PC-9 (cell line): ENCODE data around the gene LRRK1. TPM values are rescaled to one million over a fixed set of nuclear protein-coding genes. Genes with fewer than 3 reads are reported as not detected.

Source experiments
- BruUV-seq: library from RNA; stranded (reverse); fragments of 400-500 nt; replicated peaks from 2 replicates; lab custom pipeline; 2021; lab: Mats Ljungman, UMichigan
- CTCF ChIA-PET: fragments of 300-600 bp; sonication (Branson Sonifier 250); formaldehyde crosslinking; loops from one replicate; lab custom pipeline; 2022; ENCODE audit warnings: antibody characterized with exemption; lab: Charles Lee
- POLR2A ChIA-PET: fragments of 300-600 bp; sonication (Branson Sonifier 250); formaldehyde crosslinking; loops from one replicate; lab custom pipeline; 2022; ENCODE audit warnings: antibody characterized with exemption; ENCODE audit not compliant: unreplicated experiment; lab: Charles Lee
- DNase-seq, 2 experiments: peaks; one replicate each; pipeline versions ENCODE4 v3.0.0 to v3.0.0-alpha.2; 2015 to 2022; ENCODE audit warnings: mixed read lengths in 1 of 2
- H2AFZ ChIP-seq: fragments of 200-600 bp; sonication (generic); 2 replicates; pipeline ENCODE4 v1.8.1; 2017; ENCODE audit warnings: antibody characterized with exemption
- H3F3A ChIP-seq: fragments of 200-600 bp; sonication (generic); 2 replicates; pipeline ENCODE4 v1.8.1; 2017; ENCODE audit warnings: antibody characterized with exemption, mild to moderate bottlenecking, low read depth; ENCODE audit not compliant: insufficient read depth
- H3K27ac ChIP-seq: fragments of 200-600 bp; sonication (generic); 2 replicates; pipeline ENCODE4 v1.6.1; 2016; ENCODE audit warnings: mixed run types
- H3K27me3 ChIP-seq: fragments of 200-600 bp; sonication (generic); 2 replicates; pipeline ENCODE4 v1.6.1; 2016; ENCODE audit warnings: low read depth, mixed run types; ENCODE audit not compliant: insufficient read depth
- H3K36me3 ChIP-seq: fragments of 200-600 bp; sonication (generic); 2 replicates; pipeline ENCODE4 v1.6.1; 2016; ENCODE audit warnings: low read depth, mixed run types
- H3K4me1 ChIP-seq: fragments of 200-600 bp; sonication (generic); replicated peaks from 2 replicates; pipeline ENCODE4 v1.6.1; 2016; ENCODE audit warnings: mixed run types; ENCODE audit not compliant: insufficient read depth
- H3K4me2 ChIP-seq: fragments of 200-600 bp; sonication (generic); 2 replicates; pipeline ENCODE4 v1.6.1; 2017; ENCODE audit warnings: mixed run types
- H3K4me3 ChIP-seq: fragments of 200-600 bp; sonication (generic); 2 replicates; pipeline ENCODE4 v1.6.1; 2016; ENCODE audit warnings: mixed run types
- H3K79me2 ChIP-seq: fragments of 200-600 bp; sonication (generic); 2 replicates; pipeline ENCODE4 v1.6.1; 2017; ENCODE audit warnings: low read depth, mixed run types
- H3K9me2 ChIP-seq: fragments of 200-600 bp; sonication (generic); 2 replicates; pipeline ENCODE4 v1.8.1; 2017; ENCODE audit warnings: mild to moderate bottlenecking; ENCODE audit not compliant: insufficient read depth
- H3K9me3 ChIP-seq: fragments of 200-600 bp; sonication (generic); 2 replicates; pipeline ENCODE4 v1.8.1; 2016; ENCODE audit warnings: low read depth; ENCODE audit not compliant: insufficient read depth
- H4K20me1 ChIP-seq: fragments of 200-600 bp; sonication (generic); 2 replicates; pipeline ENCODE4 v1.8.1; 2017; ENCODE audit not compliant: insufficient read depth
- EZH2 ChIP-seq: fragments of 200-600 bp; sonication (generic); IDR thresholded peaks from 2 replicates; pipeline ENCODE4 v1.8.0; 2017; ENCODE audit warnings: antibody characterized with exemption, low read depth
- intact Hi-C: fragments of 100-400 bp; cut with micrococcal nuclease; formaldehyde crosslinking; loops from one replicate; pipeline ENCODE4 v1.10.0; 2022; ENCODE audit not compliant: unreplicated experiment
- total RNA-seq: library from RNA; stranded (reverse); gene quantifications from 2 replicates; pipeline ENCODE4 v1.2.3, GENCODE V29; 2021
- TF ChIP-seq, protein P1 (sequence below): fragments of 200-600 bp; sonication (generic); conservative IDR thresholded peaks from 2 replicates; pipeline ENCODE4 v1.6.1; 2017; ENCODE audit warnings: mixed run types, antibody characterized with exemption, mild to moderate bottlenecking, moderate library complexity

Gene LRRK1
- total RNA-seq, 1 experiment from 2014 or later: 15.7 TPM

DNA sequence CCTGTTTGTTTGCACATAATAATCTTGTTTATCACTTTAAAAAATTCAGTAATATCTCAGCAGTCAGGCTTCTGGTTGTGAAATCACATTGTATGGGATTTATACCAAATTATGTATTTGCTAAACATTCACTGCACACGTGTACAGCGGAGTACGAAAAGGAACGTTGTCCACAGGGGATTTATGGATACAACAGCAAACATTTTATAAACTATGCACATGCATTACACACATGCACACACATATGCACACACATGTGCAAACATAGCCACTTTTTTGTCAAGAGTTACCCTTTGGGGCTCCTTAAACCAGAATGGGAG, 150.5 kb downstream of the LRRK1 start:
- no peaks in the 10 kb centered on the region for H3K79me2 ChIP-seq
- H3K27me3 ChIP-seq: no peaks in the 10 kb centered on the region
- H3F3A ChIP-seq: peaks cover 22% of the 10 kb centered on the region
- H3K4me1 ChIP-seq: peaks cover 38% of the 10 kb centered on the region
- intact Hi-C loops: no loop called here
- H4K20me1 ChIP-seq: no peaks in the 10 kb centered on the region
- no peaks in the 10 kb centered on the region for H3K9me2 ChIP-seq
- ChIA-PET CTCF (no interaction called here), POLR2A (no interaction called here)
- no TSS peak for BruUV-seq
- DNase-seq: no peak
- peak overlapping the region; percentile 54; the same call in 1 of the 2 replicates for H3K4me2 ChIP-seq
- H2AFZ ChIP-seq: no peak overlapping the region
- no peaks in the 10 kb centered on the region for H3K9me3 ChIP-seq
- TF ChIP-seq, protein P1, sequence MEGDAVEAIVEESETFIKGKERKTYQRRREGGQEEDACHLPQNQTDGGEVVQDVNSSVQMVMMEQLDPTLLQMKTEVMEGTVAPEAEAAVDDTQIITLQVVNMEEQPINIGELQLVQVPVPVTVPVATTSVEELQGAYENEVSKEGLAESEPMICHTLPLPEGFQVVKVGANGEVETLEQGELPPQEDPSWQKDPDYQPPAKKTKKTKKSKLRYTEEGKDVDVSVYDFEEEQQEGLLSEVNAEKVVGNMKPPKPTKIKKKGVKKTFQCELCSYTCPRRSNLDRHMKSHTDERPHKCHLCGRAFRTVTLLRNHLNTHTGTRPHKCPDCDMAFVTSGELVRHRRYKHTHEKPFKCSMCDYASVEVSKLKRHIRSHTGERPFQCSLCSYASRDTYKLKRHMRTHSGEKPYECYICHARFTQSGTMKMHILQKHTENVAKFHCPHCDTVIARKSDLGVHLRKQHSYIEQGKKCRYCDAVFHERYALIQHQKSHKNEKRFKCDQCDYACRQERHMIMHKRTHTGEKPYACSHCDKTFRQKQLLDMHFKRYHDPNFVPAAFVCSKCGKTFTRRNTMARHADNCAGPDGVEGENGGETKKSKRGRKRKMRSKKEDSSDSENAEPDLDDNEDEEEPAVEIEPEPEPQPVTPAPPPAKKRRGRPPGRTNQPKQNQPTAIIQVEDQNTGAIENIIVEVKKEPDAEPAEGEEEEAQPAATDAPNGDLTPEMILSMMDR: no peak
- TF ChIP-seq EZH2: no peak
- H3K27ac ChIP-seq: peak overlapping the region; percentile 83
- no peaks in the 10 kb centered on the region for H3K36me3 ChIP-seq
- H3K4me3 ChIP-seq: no peak overlapping the region

DNA sequence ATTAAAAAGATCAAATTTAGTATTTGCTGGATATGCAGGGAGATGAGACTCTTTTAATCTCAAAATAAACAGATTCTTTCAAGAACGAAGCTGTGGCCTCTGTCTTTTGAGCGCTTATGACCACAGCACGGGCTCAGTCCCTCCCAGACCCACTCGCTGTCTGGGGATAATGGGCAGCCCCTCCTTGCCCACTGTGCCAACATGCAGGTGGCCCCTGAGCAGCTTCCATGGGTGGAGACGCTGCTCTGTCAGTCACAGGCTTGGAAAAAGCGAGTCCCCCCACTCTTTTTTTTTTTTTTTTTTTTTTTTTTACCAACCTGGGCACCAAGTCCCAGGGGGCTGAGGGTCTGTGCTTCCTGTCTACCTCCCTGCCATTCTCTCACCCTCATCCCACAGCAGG, 150.9 kb downstream of the LRRK1 start:
- Histone ChIP-seq H3K27ac (peak overlapping the region; percentile 83), H2AFZ (no peak overlapping the region)

DNA sequence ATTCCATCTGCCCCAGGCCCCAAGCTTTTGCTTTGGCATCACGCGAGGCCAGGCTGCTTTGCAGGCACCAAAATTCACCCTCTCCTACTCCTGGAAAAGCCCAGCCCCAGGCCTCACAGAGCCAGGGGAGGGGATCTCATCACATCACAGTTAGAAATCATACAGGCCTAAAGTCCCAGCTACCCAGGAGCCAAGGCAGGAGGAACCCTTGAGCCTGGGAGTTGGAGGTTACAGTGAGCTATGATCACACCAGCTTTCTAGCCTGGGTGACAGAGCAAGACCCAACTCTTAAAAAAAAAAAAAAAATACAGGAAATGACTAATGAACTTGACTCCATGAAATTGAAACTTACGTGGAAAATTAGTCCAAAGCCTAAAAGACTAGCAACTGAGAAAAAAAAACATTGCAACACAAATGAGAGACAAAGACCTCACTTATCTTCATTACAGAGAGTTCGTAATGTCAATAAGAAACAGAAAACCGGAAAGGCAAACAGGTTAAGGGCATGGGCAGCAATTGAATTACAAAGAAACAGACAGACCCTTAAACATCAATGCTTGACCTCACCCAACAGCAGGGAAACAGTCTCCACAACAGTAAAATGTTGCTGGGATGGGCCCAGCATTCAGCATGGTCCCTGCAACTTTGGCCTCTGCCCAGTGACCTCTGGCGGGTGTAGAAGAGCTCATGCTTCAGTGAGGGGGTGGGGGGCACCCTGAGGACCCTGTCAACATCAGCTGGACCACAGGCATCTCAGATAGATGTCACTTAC, 151.5 kb downstream of the LRRK1 start:
- CTCF ChIA-PET: interaction anchor here (0.5 to 0.7 kb wide), 2 partner anchors 62 to 137 kb away, joined by 3 to 10 read pairs; no protein-coding TSS in a partner anchor
- Histone ChIP-seq H3K4me1 (peaks cover 38% of the 10 kb centered on the region), H3K27me3 (no peaks in the 10 kb centered on the region), H3K36me3 (no peaks in the 10 kb centered on the region), H2AFZ (peak overlapping the region; percentile 14; the same call in 1 of the 2 replicates), H3K79me2 (no peaks in the 10 kb centered on the region), H3K27ac (peak overlapping the region; percentile 83), H4K20me1 (no peaks in the 10 kb centered on the region), H3K9me3 (no peaks in the 10 kb centered on the region), H3K9me2 (no peaks in the 10 kb centered on the region), H3F3A (peaks cover 22% of the 10 kb centered on the region), H3K4me2 (peak overlapping the region; percentile 54), H3K4me3 (no peak overlapping the region; the same call in 1 of the 2 replicates)
- TF ChIP-seq, protein P1: no peak
- no peak for TF ChIP-seq EZH2
- DNase-seq: peak; percentile 14 to 87
- no TSS peak for BruUV-seq
- intact Hi-C loops: no loop called here
- POLR2A ChIA-PET: no interaction called here

More for the DNA sequence above, 150.9 kb downstream of the LRRK1 start:
- Histone ChIP-seq H3K4me2 (peak overlapping the region; percentile 54), H3K9me2 (no peaks in the 10 kb centered on the region), H4K20me1 (no peaks in the 10 kb centered on the region), H3K4me3 (no peak overlapping the region), H3K27me3 (no peaks in the 10 kb centered on the region), H3K79me2 (no peaks in the 10 kb centered on the region), H3K36me3 (no peaks in the 10 kb centered on the region), H3F3A (peaks cover 22% of the 10 kb centered on the region), H3K9me3 (no peaks in the 10 kb centered on the region), H3K4me1 (peaks cover 38% of the 10 kb centered on the region)
- TF ChIP-seq, protein P1: no peak
- TF ChIP-seq EZH2: no peak
- no TSS peak for BruUV-seq
- ChIA-PET POLR2A (no interaction called here), CTCF (interaction anchor here (0.5 kb wide), 1 partner anchor 137 kb away, joined by 10 read pairs; no protein-coding TSS in a partner anchor)
- DNase-seq: no peak
- intact Hi-C loops: no loop called here
